GM23338 (cell line): ENCODE measurements around the gene SLC16A13. TPM values are rescaled to one million over a fixed set of nuclear protein-coding genes. Genes with fewer than 3 reads are reported as not detected.
A peak's percentile ranks its signal among the peaks of the same experiment; 100 is the strongest.

ENCODE experiments used
- ATAC-seq: fragments of 200-7000 bp; cut with Tn5 transposase; 3 replicates; pipeline ENCODE4 v1.9.1; 2020
- DNase-seq: peaks from one replicate; pipeline ENCODE4 v3.0.0-alpha.2; 2015; ENCODE audit warnings: low spot score
- H2AFZ ChIP-seq: fragments of 200-600 bp; sonication (generic); 2 replicates; pipeline ENCODE4 v1.8.0; 2016; ENCODE audit warnings: antibody characterized with exemption, mild to moderate bottlenecking, moderate library complexity
- H3F3A ChIP-seq: fragments of 200-600 bp; sonication (generic); replicated peaks from 2 replicates; pipeline ENCODE4 v1.8.0; 2017; ENCODE audit warnings: antibody characterized with exemption, mixed run types, low read depth
- H3K27ac ChIP-seq: fragments of 200-600 bp; sonication (generic); 2 replicates; pipeline ENCODE4 v1.6.1; 2016; ENCODE audit warnings: low read depth
- H3K27me3 ChIP-seq: fragments of 200-600 bp; sonication (generic); 2 replicates; pipeline ENCODE4 v1.8.0; 2016; ENCODE audit warnings: mild to moderate bottlenecking, mixed run types, moderate library complexity; ENCODE audit not compliant: insufficient read depth
- H3K36me3 ChIP-seq: fragments of 200-600 bp; sonication (generic); 2 replicates; pipeline ENCODE4 v1.8.0; 2016; ENCODE audit warnings: mild to moderate bottlenecking; ENCODE audit not compliant: insufficient read depth
- H3K4me1 ChIP-seq: fragments of 200-600 bp; sonication (generic); 2 replicates; pipeline ENCODE4 v1.8.0; 2016; ENCODE audit warnings: mild to moderate bottlenecking, moderate library complexity; ENCODE audit not compliant: insufficient read depth
- H3K4me2 ChIP-seq: fragments of 200-600 bp; sonication (generic); 2 replicates; pipeline ENCODE4 v1.7.1; 2017; ENCODE audit warnings: mixed run types
- H3K4me3 ChIP-seq: fragments of 200-600 bp; sonication (generic); 2 replicates; pipeline ENCODE4 v1.6.1; 2016; ENCODE audit warnings: mixed run types
- H3K79me2 ChIP-seq: fragments of 200-600 bp; sonication (generic); replicated peaks from 2 replicates; pipeline ENCODE4 v1.8.0; 2017; ENCODE audit warnings: mild to moderate bottlenecking; ENCODE audit not compliant: insufficient read depth
- H3K9me2 ChIP-seq: fragments of 200-600 bp; sonication (generic); 2 replicates; pipeline ENCODE4 v1.8.0; 2017; ENCODE audit not compliant: insufficient read depth
- H4K20me1 ChIP-seq: fragments of 200-600 bp; sonication (generic); replicated peaks from 2 replicates; pipeline ENCODE4 v1.8.0; 2017; ENCODE audit warnings: mild to moderate bottlenecking; ENCODE audit not compliant: insufficient read depth
- H3K27ac Mint-ChIP-seq: 2 replicates; pipeline ENCODE4 v1.8.0; 2020; ENCODE audit warnings: inconsistent platforms, mild to moderate bottlenecking, moderate library complexity, mixed read lengths
- H3K27me3 Mint-ChIP-seq: 3 replicates; pipeline ENCODE4 v1.8.0; 2022; ENCODE audit warnings: low read depth, mild to moderate bottlenecking, moderate library complexity, mixed read lengths, inconsistent platforms; ENCODE audit not compliant: insufficient read depth, poor library complexity
- H3K36me3 Mint-ChIP-seq: 3 replicates; pipeline ENCODE4 v1.8.0; 2021; ENCODE audit warnings: low read depth, mild to moderate bottlenecking, inconsistent platforms, moderate library complexity, mixed read lengths
- H3K4me1 Mint-ChIP-seq: 3 replicates; pipeline ENCODE4 v1.8.0; 2020; ENCODE audit warnings: mild to moderate bottlenecking, inconsistent platforms, mixed read lengths
- H3K4me3 Mint-ChIP-seq: 3 replicates; pipeline ENCODE4 v1.8.0; 2021; ENCODE audit warnings: moderate library complexity, mild to moderate bottlenecking, inconsistent platforms, mixed read lengths
- H3K9me3 Mint-ChIP-seq: 3 replicates; pipeline ENCODE4 v1.8.0; 2020; ENCODE audit warnings: moderate library complexity, mild to moderate bottlenecking, inconsistent platforms, mixed read lengths
- CREB1 ChIP-seq: fragments of 250-450 bp; sonication (Bioruptor Pico); IDR thresholded peaks from 2 replicates; pipeline ENCODE4 v1.5.0; 2020; ENCODE audit warnings: low read depth, mild to moderate bottlenecking, moderate library complexity
- EZH2 ChIP-seq: fragments of 200-600 bp; sonication (generic); IDR thresholded peaks from one replicate; pipeline ENCODE4 v1.8.0; 2017; ENCODE audit warnings: antibody characterized with exemption, mild to moderate bottlenecking, low read depth; ENCODE audit not compliant: unreplicated experiment
- EZH2phosphoT487 ChIP-seq: fragments of 200-600 bp; sonication (generic); IDR thresholded peaks from one replicate; pipeline ENCODE4 v1.8.1; 2018; ENCODE audit warnings: antibody characterized with exemption; ENCODE audit not compliant: unreplicated experiment
- STAT1 ChIP-seq: IDR thresholded peaks from one replicate; pipeline ENCODE4 v1.6.1; 2016; ENCODE audit warnings: antibody characterized with exemption; ENCODE audit not compliant: unreplicated experiment
- ZNF114 ChIP-seq: fragments of 250-450 bp; sonication (Bioruptor Pico); IDR thresholded peaks from 2 replicates; pipeline ENCODE4 v1.5.0; 2020; ENCODE audit warnings: mild to moderate bottlenecking, moderate library complexity
- polyA plus RNA-seq: library from polyadenylated mRNA; unstranded; fragments of >200 nt; fragmentation: Nextera tagmentation; extraction: Ambion mirVana; gene quantifications from 2 replicates; pipeline ENCODE4 v1.2.1, GENCODE V29; 2016
- total RNA-seq: library from RNA; depleted of rRNA; stranded (reverse); fragments of >200 nt; shearing (Covaris generic); gene quantifications from 2 replicates; pipeline ENCODE4 v1.2.3, GENCODE V29; 2014
- TF ChIP-seq, protein P1 (sequence below), 2 experiments: fragments of 200-600 bp in 1 of 2; sonication (generic) in 1 of 2; conservative IDR thresholded peaks; 2 replicates each; pipeline versions ENCODE4 v1.5.1 to v1.6.1; 2016 to 2017; ENCODE audit warnings: antibody characterized with exemption in 2 of 2, low read depth in 2 of 2, mild to moderate bottlenecking in 2 of 2, moderate library complexity in 1 of 2

Gene SLC16A13
- total and polyA plus RNA-seq, 2 experiments from 2014 or later: 2.2 to 4.7 TPM

DNA sequence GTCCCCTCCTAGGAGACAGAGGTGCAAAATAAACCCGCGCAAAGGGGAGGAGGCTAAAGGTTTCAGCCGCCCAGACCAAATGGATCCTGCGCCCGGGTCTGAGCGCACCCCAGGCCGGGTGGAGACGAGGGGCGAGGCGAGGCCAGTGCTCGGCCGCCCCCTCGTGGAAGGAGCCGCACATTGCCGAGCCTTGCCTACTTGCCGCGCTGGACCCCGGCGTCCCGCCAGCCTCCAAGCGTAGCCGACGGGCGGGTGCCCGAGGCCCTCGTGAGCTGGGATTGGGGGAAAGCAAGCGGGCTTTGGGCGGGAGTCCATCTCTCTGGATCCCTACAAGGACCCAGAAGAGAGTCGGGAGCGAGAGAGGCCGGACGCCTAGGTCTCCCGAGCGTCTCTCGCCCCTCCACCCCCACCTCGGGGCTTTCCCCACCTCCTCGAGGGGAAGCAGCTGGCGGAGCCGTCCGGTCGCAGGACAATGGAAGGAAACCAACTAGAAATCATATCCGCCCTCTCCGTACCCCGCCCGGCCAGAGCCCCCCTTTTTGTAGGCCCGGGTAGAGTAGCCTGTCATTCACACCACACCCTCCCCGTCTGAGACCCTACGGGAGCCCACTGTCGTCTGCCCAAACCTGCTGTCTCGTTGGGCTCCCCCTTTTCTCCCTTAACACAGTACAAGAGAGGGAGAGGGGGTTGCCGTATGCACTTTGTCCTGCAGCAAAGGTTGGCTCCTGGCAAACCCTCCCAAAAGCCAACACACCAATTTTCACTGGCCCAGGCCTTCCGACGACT lies 13.6 kb upstream of the SLC16A13 start:
- peaks cover 45% of the 10 kb centered on the region for H3K4me1 Mint-ChIP-seq
- H4K20me1 ChIP-seq: no peaks in the 10 kb centered on the region; the same call in 1 of the 2 replicates
- H3K9me2 ChIP-seq: no peaks in the 10 kb centered on the region
- peak overlapping the region; percentile 74 for H3K4me3 ChIP-seq
- no peak overlapping the region for H3K27ac ChIP-seq
- DNase-seq: peak; percentile 90
- H3K4me3 Mint-ChIP-seq: peak overlapping the region; percentile 75
- H3K4me1 ChIP-seq: peaks cover 37% of the 10 kb centered on the region
- H3K36me3 Mint-ChIP-seq: peaks cover 19% of the 10 kb centered on the region
- peaks cover 6% of the 10 kb centered on the region; the same call in 1 of the 2 replicates for H3F3A ChIP-seq
- peaks cover 34% of the 10 kb centered on the region for H3K27me3 ChIP-seq
- ATAC-seq: peak; percentile 73
- no peaks in the 10 kb centered on the region; the same call in 2 of the 3 replicates for H3K9me3 Mint-ChIP-seq
- peak overlapping the region; percentile 99 for H2AFZ ChIP-seq
- H3K27me3 Mint-ChIP-seq: peaks cover 37% of the 10 kb centered on the region
- TF ChIP-seq EZH2phosphoT487: no peak
- TF ChIP-seq, protein P1, sequence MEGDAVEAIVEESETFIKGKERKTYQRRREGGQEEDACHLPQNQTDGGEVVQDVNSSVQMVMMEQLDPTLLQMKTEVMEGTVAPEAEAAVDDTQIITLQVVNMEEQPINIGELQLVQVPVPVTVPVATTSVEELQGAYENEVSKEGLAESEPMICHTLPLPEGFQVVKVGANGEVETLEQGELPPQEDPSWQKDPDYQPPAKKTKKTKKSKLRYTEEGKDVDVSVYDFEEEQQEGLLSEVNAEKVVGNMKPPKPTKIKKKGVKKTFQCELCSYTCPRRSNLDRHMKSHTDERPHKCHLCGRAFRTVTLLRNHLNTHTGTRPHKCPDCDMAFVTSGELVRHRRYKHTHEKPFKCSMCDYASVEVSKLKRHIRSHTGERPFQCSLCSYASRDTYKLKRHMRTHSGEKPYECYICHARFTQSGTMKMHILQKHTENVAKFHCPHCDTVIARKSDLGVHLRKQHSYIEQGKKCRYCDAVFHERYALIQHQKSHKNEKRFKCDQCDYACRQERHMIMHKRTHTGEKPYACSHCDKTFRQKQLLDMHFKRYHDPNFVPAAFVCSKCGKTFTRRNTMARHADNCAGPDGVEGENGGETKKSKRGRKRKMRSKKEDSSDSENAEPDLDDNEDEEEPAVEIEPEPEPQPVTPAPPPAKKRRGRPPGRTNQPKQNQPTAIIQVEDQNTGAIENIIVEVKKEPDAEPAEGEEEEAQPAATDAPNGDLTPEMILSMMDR (conservative IDR thresholded peaks at IDR 0.05; ENCODE audit: low read depth in 2 of 2): peak; percentile 75 to 87
- H3K79me2 ChIP-seq: no peaks in the 10 kb centered on the region
- H3K36me3 ChIP-seq: no peaks in the 10 kb centered on the region
- H3K27ac Mint-ChIP-seq: no peak overlapping the region
- peak overlapping the region; percentile 94 for H3K4me2 ChIP-seq

GRCh38 chr17:7022781-7023571 lies 12.8 kb upstream of the SLC16A13 start, which contains the start of gene BCL6B:
TSS of gene BCL6B (plus strand) at chr17:7023050. CDS start at chr17:7023672, 622 bp downstream.
- H3K9me2 ChIP-seq: no peaks in the 10 kb centered on the region
- Mint-ChIP-seq H3K36me3 (peaks cover 13% of the 10 kb centered on the region), H3K4me3 (peak within 1 kb of the TSS; percentile 75), H3K27ac (no peak within 1 kb of the TSS), H3K27me3 (peaks cover 37% of the 10 kb centered on the region), H3K9me3 (no peaks in the 10 kb centered on the region; the same call in 2 of the 3 replicates), H3K4me1 (peaks cover 43% of the 10 kb centered on the region)
- H4K20me1 ChIP-seq: no peaks in the 10 kb centered on the region; the same call in 1 of the 2 replicates
- H3K27me3 ChIP-seq: peaks cover 34% of the 10 kb centered on the region
- peak within 1 kb of the TSS; percentile 74 for H3K4me3 ChIP-seq
- peaks cover 37% of the 10 kb centered on the region for H3K4me1 ChIP-seq
- H3F3A ChIP-seq: peaks cover 6% of the 10 kb centered on the region; the same call in 1 of the 2 replicates
- peak within 1 kb of the TSS; percentile 99 for H2AFZ ChIP-seq
- H3K27ac ChIP-seq: no peak within 1 kb of the TSS
- no peaks in the 10 kb centered on the region for H3K79me2 ChIP-seq
- H3K4me2 ChIP-seq: peak within 1 kb of the TSS; percentile 94
- TF ChIP-seq, protein P1 (conservative IDR thresholded peaks at IDR 0.05; ENCODE audit: low read depth in 2 of 2): no peak
- TF ChIP-seq STAT1 (no peak), CREB1 (CRISPR knock-in tag) (no peak), EZH2 (no peak), ZNF114 (CRISPR knock-in tag) (no peak)
- ATAC-seq: peak; percentile 30
- DNase-seq: peak; percentile 68
- H3K36me3 ChIP-seq: no peaks in the 10 kb centered on the region
